NCI-H2029 treated with DMSO at 0.1 percent for 48 hours (cell line): Measurements from ENCODE around the gene DNAJB6.
A peak's percentile ranks its signal among the peaks of the same experiment; 100 is the strongest.
"Not testable (repeated sequence)": the region's sequence is repeated elsewhere in the genome, so short reads cannot be mapped to it uniquely, and the experiment has no call there.

ENCODE experiments used
- DNase-seq: peaks from one replicate; lab custom pipeline; 2025; lab: John Stamatoyannopoulos, UW

Gene DNAJB6

GRCh38 chr7:157329447-157329846, 7.4 kb upstream of the DNAJB6 start:
- DNase-seq, result no peak

- DNase-seq, result not testable (repeated sequence)
Observed at GRCh38 chr7:157330567-157330966, 6.2 kb upstream of the DNAJB6 start.

- DNase-seq, result not testable (repeated sequence)
Observed at GRCh38 chr7:157331049-157331448, 5.8 kb upstream of the DNAJB6 start.

GRCh38 chr7:157335236-157335635, 1.6 kb upstream of the DNAJB6 start:
- DNase-seq, result no peak

GRCh38 chr7:157335991-157336382, 817 bp upstream of the DNAJB6 start:
- no peak for DNase-seq

GRCh38 chr7:157337316-157338149, 729 bp downstream of the DNAJB6 start:
- no peak for DNase-seq

- peak; percentile 23 for DNase-seq
Observed at GRCh38 chr7:157339777-157340677, 3.2 kb downstream of the DNAJB6 start.

- no peak for DNase-seq
Observed at GRCh38 chr7:157347217-157347904, 10.6 kb downstream of the DNAJB6 start.

GRCh38 chr7:157348548-157348947, 11.7 kb downstream of the DNAJB6 start:
- DNase-seq, result no peak

GRCh38 chr7:157352516-157352915, 15.7 kb downstream of the DNAJB6 start:
- no peak for DNase-seq

- DNase-seq, result no peak
Observed at GRCh38 chr7:157355784-157356511, 19.1 kb downstream of the DNAJB6 start.

GRCh38 chr7:157357129-157358040, 20.6 kb downstream of the DNAJB6 start:
- no peak for DNase-seq

GRCh38 chr7:157358041-157358752, 21.4 kb downstream of the DNAJB6 start:
- DNase-seq, result no peak

GRCh38 chr7:157358753-157359096, 21.9 kb downstream of the DNAJB6 start:
- no peak for DNase-seq

- no peak for DNase-seq
Observed at GRCh38 chr7:157359581-157359980, 22.8 kb downstream of the DNAJB6 start.

GRCh38 chr7:157360483-157361025, 23.8 kb downstream of the DNAJB6 start:
- DNase-seq, result no peak

- DNase-seq, result no peak
Observed at GRCh38 chr7:157361537-157361936, 24.7 kb downstream of the DNAJB6 start.

- no peak for DNase-seq
Observed at GRCh38 chr7:157362729-157363128, 25.9 kb downstream of the DNAJB6 start.

GRCh38 chr7:157366722-157367121, 29.9 kb downstream of the DNAJB6 start:
- no peak for DNase-seq

GRCh38 chr7:157368955-157369354, 32.2 kb downstream of the DNAJB6 start:
- no peak for DNase-seq
